ENCODE measurements around the gene PSMD13.

DNA sequence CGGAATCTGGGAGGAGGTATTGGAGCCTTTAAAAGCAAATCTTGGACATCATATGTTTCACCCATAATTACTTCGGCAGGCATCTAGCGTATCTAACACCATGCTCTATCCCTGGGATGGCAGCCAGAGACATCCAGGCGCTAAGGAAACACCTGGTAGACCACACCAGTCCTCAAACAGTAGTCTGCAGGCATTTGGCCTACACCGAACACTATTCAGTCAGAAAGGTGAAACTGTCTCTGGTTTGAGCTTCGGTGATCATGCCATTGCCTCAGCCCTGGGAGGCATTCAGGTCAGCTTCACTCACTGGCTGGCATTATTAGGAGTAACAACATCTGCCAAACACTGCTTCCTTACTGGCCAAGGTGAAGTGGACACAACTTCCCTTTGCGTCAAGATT is 12.4 kb upstream of the PSMD13 start:
- TF ChIP-seq RFX1 (IDR thresholded peaks at IDR 0.05) (no peak), ZFP41 (CRISPR knock-in tag; IDR thresholded peaks at IDR 0.05; ENCODE audit: borderline replicate concordance) (no peak), EP300 (IDR thresholded peaks at IDR 0.05; ENCODE audit: low read depth in 2 of 2, low read length in 2 of 2) (no peak), EP300 (CRISPR knock-in tag; IDR thresholded peaks at IDR 0.05; ENCODE audit: borderline replicate concordance) (no peak), ZNF674 (CRISPR knock-in tag; IDR thresholded peaks at IDR 0.05; ENCODE audit: low read depth) (no peak)

Measured in HepG2 (cell line).